OCI-LY1 (cell line): ENCODE results near the gene LRIG3.
"Not testable (repeated sequence)": the region's sequence is repeated elsewhere in the genome, so short reads cannot be mapped to it uniquely, and the experiment has no call there.

Experiments used
- H2AFZ ChIP-seq: fragments of 200-600 bp; sonication (generic), shearing (Covaris generic); 2 replicates; pipeline ENCODE4 v1.6.0; 2014; ENCODE audit warnings: antibody characterized with exemption, mild to moderate bottlenecking, low read length
- H3F3A ChIP-seq: fragments of 200-600 bp; sonication (generic), shearing (Covaris generic); 2 replicates; pipeline ENCODE4 v1.6.0; 2014; ENCODE audit warnings: mild to moderate bottlenecking, antibody characterized with exemption, low read length, moderate library complexity; ENCODE audit not compliant: insufficient read depth
- H3K27ac ChIP-seq: fragments of 200-600 bp; sonication (generic); 2 replicates; pipeline ENCODE4 v1.5.1; 2014; ENCODE audit warnings: low read length, mixed run types, mild to moderate bottlenecking, low read depth; ENCODE audit not compliant: poor library complexity, severe bottlenecking
- H3K27me3 ChIP-seq: fragments of 200-600 bp; sonication (generic); 2 replicates; pipeline ENCODE4 v1.6.0; 2014; ENCODE audit warnings: antibody characterized with exemption, mild to moderate bottlenecking, low read length, moderate library complexity; ENCODE audit not compliant: insufficient read depth
- H3K36me3 ChIP-seq: fragments of 200-600 bp; sonication (generic); 2 replicates; pipeline ENCODE4 v1.6.1; 2014; ENCODE audit warnings: mild to moderate bottlenecking, antibody characterized with exemption, low read length, moderate library complexity, mixed read lengths; ENCODE audit not compliant: insufficient read depth
- H3K4me1 ChIP-seq: fragments of 200-600 bp; sonication (generic); 2 replicates; pipeline ENCODE4 v1.5.1; 2014; ENCODE audit warnings: mild to moderate bottlenecking, low read length, moderate library complexity; ENCODE audit not compliant: insufficient read depth, severe bottlenecking
- H3K4me2 ChIP-seq: fragments of 200-600 bp; sonication (generic), shearing (Covaris generic); 2 replicates; pipeline ENCODE4 v1.6.1; 2014; ENCODE audit warnings: low read length
- H3K4me3 ChIP-seq: fragments of 200-600 bp; sonication (generic); 2 replicates; pipeline ENCODE4 v1.5.1; 2014; ENCODE audit warnings: low read length, low read depth, mild to moderate bottlenecking, mixed read lengths; ENCODE audit not compliant: poor library complexity, severe bottlenecking
- H3K79me2 ChIP-seq: fragments of 200-600 bp; shearing (Covaris generic); 2 replicates; pipeline ENCODE4 v1.6.1; 2016; ENCODE audit warnings: mixed run types, low read length, mixed read lengths; ENCODE audit not compliant: insufficient read depth
- H3K9ac ChIP-seq: fragments of 200-600 bp; sonication (generic), shearing (Covaris generic); 2 replicates; pipeline ENCODE4 v1.6.1; 2014; ENCODE audit warnings: mild to moderate bottlenecking, low read length, mixed read lengths
- H3K9me2 ChIP-seq: fragments of 200-600 bp; sonication (generic), shearing (Covaris generic); 2 replicates; pipeline ENCODE4 v1.6.1; 2014; ENCODE audit warnings: low read depth, mild to moderate bottlenecking, low read length, mixed read lengths
- H3K9me3 ChIP-seq: fragments of 200-600 bp; shearing (Covaris generic); 2 replicates; pipeline ENCODE4 v1.6.1; 2014; ENCODE audit warnings: low read length, mixed read lengths
- H4K20me1 ChIP-seq: fragments of 200-600 bp; sonication (generic), shearing (Covaris generic); 2 replicates; pipeline ENCODE4 v1.6.0; 2016; ENCODE audit warnings: mild to moderate bottlenecking, low read length; ENCODE audit not compliant: insufficient read depth
- EZH2 ChIP-seq: fragments of 200-600 bp; sonication (generic), shearing (Covaris generic); IDR thresholded peaks from 2 replicates; pipeline ENCODE4 v1.8.0; 2017; ENCODE audit warnings: borderline replicate concordance, mixed run types, mild to moderate bottlenecking, antibody characterized with exemption, low read length, moderate library complexity, mixed read lengths
- TF ChIP-seq, protein P1 (sequence below): fragments of 200-600 bp; sonication (generic), shearing (Covaris generic); IDR thresholded peaks from 2 replicates; pipeline ENCODE4 v1.5.1; 2017; ENCODE audit warnings: mild to moderate bottlenecking, antibody characterized with exemption, low read length, moderate library complexity, mixed read lengths

The LRIG3 gene

DNA sequence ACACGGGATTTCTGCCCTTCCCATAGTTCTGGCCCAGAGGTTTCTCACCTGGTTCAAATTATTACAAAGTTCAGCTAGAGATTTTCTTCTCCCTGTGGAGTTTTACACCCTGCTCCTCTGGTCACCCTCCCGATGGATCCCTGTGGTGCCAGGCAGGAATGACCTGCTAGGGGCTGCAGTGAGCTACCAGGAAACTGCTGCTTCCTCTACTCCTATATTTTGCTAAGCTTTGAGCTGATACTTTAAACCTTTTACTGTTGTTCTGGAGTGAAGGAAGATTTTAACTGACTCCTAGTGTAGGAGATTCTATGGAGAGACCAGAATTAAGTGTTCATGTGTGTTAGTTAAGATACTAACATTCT lies 30.4 kb upstream of the LRIG3 start:
- Histone ChIP-seq H3K9me3 (no peaks in the 10 kb centered on the region), H3K36me3 (no peaks in the 10 kb centered on the region), H3K4me1 (no peaks in the 10 kb centered on the region), H3F3A (no peaks in the 10 kb centered on the region), H3K79me2 (no peaks in the 10 kb centered on the region), H4K20me1 (no peaks in the 10 kb centered on the region), H3K27me3 (no peaks in the 10 kb centered on the region; the same call in 1 of the 2 replicates), H3K9me2 (no peaks in the 10 kb centered on the region), H2AFZ (no peak overlapping the region), H3K27ac (no peak overlapping the region), H3K4me3 (no peak overlapping the region), H3K9ac (no peak overlapping the region), H3K4me2 (no peak overlapping the region)
- TF ChIP-seq EZH2: no peak
- TF ChIP-seq, protein P1, sequence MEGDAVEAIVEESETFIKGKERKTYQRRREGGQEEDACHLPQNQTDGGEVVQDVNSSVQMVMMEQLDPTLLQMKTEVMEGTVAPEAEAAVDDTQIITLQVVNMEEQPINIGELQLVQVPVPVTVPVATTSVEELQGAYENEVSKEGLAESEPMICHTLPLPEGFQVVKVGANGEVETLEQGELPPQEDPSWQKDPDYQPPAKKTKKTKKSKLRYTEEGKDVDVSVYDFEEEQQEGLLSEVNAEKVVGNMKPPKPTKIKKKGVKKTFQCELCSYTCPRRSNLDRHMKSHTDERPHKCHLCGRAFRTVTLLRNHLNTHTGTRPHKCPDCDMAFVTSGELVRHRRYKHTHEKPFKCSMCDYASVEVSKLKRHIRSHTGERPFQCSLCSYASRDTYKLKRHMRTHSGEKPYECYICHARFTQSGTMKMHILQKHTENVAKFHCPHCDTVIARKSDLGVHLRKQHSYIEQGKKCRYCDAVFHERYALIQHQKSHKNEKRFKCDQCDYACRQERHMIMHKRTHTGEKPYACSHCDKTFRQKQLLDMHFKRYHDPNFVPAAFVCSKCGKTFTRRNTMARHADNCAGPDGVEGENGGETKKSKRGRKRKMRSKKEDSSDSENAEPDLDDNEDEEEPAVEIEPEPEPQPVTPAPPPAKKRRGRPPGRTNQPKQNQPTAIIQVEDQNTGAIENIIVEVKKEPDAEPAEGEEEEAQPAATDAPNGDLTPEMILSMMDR: no peak

- not testable (repeated sequence) for H3K9ac ChIP-seq, H3K79me2 ChIP-seq, H3K27ac ChIP-seq, H3F3A ChIP-seq, H4K20me1 ChIP-seq, H3K4me1 ChIP-seq, H3K27me3 ChIP-seq, H3K4me2 ChIP-seq, H2AFZ ChIP-seq, H3K9me2 ChIP-seq, H3K9me3 ChIP-seq, H3K4me3 ChIP-seq, H3K36me3 ChIP-seq
These were observed 29.8 kb upstream of the LRIG3 start for GRCh38 chr12:58949954-58950738.

DNA sequence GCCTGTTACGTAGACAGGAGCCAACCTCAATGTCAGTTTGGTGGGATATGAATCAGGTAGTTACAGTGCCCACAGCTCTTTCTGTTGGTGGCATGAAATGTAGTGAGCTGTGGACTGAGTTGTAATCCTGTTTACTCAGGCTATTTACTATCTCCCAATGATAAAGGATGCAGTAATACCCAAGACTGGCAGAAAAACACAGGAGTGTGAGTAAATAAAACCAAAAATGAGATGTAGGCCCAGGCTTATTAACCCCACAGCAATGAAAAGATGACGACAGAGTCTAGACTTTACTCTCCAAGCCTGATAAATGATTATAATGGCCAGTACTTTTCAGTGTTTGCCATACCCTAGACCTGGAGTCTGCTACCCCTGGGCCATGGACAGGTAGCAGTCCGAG lies 22.8 kb upstream of the LRIG3 start:
- Histone ChIP-seq H3K36me3 (no peaks in the 10 kb centered on the region), H3K79me2 (no peaks in the 10 kb centered on the region), H3K9me3 (no peaks in the 10 kb centered on the region), H4K20me1 (no peaks in the 10 kb centered on the region), H3K27me3 (no peaks in the 10 kb centered on the region), H3K9me2 (no peaks in the 10 kb centered on the region), H3K4me3 (no peak overlapping the region), H3K9ac (no peak overlapping the region), H3K4me2 (no peak overlapping the region), H2AFZ (no peak overlapping the region), H3K4me1 (no peaks in the 10 kb centered on the region), H3F3A (no peaks in the 10 kb centered on the region), H3K27ac (no peak overlapping the region)
- no peak for TF ChIP-seq EZH2
- TF ChIP-seq, protein P1: no peak

DNA sequence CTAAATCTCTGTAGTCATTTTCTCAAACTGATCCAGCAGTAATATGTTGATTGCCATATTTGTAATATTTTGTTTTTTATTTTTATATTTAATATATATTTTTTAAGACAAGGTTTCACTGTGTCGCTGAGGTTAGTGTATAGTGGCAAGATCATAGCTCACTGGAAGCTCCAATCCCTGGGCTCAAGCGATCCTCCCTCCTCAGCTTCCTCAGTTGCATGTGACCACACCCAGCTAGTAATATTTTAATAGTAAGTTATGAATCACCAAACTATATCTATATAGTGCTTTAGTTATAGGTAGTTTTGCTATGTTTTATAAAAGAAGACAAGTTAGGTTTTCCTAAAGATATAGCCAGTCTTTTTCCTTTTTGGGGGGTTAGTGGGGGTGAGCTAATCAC lies 22.0 kb upstream of the LRIG3 start:
- Histone ChIP-seq H3K36me3 (no peaks in the 10 kb centered on the region), H3K9ac (no peak overlapping the region), H3K9me2 (no peaks in the 10 kb centered on the region), H3K4me3 (no peak overlapping the region), H3K4me2 (no peak overlapping the region), H2AFZ (no peak overlapping the region), H3K9me3 (no peaks in the 10 kb centered on the region), H3K27me3 (no peaks in the 10 kb centered on the region), H4K20me1 (no peaks in the 10 kb centered on the region), H3K4me1 (no peaks in the 10 kb centered on the region), H3K79me2 (no peaks in the 10 kb centered on the region), H3F3A (no peaks in the 10 kb centered on the region), H3K27ac (no peak overlapping the region)
- TF ChIP-seq, protein P1: no peak
- no peak for TF ChIP-seq EZH2
